T-helper 2 cell treated with Interferon-gamma antibody and Interleukin-4, amounts not matched to agents 5 μg/mL and 100 μg/mL, for 36 hours (primary cell): ENCODE data around the gene LCN15.
"Not testable (repeated sequence)": the region's sequence is repeated elsewhere in the genome, so short reads cannot be mapped to it uniquely, and the experiment has no call there.

ENCODE experiments used
- DNase-seq: peaks from one replicate; pipeline ENCODE4 v3.0.0; 2021; ENCODE audit warnings: low spot score
- H3K27ac Mint-ChIP-seq: one replicate; pipeline ENCODE4 v1.8.0; 2021; ENCODE audit warnings: mild to moderate bottlenecking, mixed read lengths
- H3K27me3 Mint-ChIP-seq: one replicate; pipeline ENCODE4 v1.8.0; 2021; ENCODE audit warnings: low read depth, mixed read lengths
- H3K36me3 Mint-ChIP-seq: one replicate; pipeline ENCODE4 v1.8.0; 2021; ENCODE audit warnings: low read depth, mixed read lengths
- H3K4me1 Mint-ChIP-seq: one replicate; pipeline ENCODE4 v1.8.0; 2021; ENCODE audit warnings: low read depth, mixed read lengths
- H3K4me3 Mint-ChIP-seq: one replicate; pipeline ENCODE4 v1.8.0; 2022; ENCODE audit warnings: mild to moderate bottlenecking, moderate library complexity, mixed read lengths
- H3K9me3 Mint-ChIP-seq: one replicate; pipeline ENCODE4 v1.8.0; 2021; ENCODE audit warnings: mixed read lengths

Gene LCN15

DNA sequence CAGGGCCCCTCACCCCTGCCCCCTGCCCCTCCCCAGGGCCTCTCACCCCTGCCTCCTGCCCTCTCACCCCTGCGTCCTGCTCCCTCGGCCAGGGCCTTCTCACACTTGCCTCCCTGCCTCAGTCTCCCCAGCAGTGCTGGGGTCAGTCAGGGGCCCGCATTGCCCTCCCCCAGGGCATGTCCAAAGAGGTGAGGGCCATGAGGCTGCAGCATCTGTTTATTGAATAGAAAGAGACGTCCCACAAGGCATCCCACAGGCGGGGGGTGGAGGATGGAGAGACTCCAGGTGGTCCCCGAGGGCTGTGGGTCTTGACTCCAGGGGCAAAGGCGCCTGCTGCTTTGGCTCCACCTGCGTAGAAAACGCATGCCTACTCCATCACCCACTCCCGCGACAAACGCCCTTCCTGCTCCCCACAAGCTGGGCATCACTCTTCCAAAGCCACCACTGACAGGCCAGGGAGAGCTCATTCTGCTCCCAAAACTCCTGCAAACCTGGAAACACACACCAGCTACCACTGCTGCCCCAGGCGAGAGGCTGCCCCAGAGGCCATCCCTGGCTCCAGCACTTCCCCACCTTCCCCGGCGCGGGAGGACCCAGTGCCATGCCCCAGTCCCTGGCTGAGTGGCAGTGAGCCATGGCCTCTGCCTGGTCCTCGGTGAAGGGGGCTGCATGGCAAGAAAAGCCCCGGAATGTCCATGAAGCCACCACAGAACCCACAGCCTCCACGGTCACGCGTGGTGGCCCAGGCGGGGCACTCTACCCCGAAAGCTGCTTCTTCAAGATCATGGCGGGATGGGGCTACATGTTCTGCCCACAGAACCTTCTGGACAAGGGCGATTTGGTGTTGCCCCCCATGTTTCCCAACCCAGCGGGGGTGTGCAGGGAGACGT, 4.6 kb downstream of the LCN15 start:
- no peaks in the 10 kb centered on the region for H3K27me3 Mint-ChIP-seq
- no peaks in the 10 kb centered on the region for H3K4me1 Mint-ChIP-seq
- DNase-seq, result no peak
- no peak overlapping the region for H3K27ac Mint-ChIP-seq
- H3K4me3 Mint-ChIP-seq, result no peak overlapping the region
- H3K9me3 Mint-ChIP-seq, result peaks cover 15% of the 10 kb centered on the region
- H3K36me3 Mint-ChIP-seq, result no peaks in the 10 kb centered on the region

DNA sequence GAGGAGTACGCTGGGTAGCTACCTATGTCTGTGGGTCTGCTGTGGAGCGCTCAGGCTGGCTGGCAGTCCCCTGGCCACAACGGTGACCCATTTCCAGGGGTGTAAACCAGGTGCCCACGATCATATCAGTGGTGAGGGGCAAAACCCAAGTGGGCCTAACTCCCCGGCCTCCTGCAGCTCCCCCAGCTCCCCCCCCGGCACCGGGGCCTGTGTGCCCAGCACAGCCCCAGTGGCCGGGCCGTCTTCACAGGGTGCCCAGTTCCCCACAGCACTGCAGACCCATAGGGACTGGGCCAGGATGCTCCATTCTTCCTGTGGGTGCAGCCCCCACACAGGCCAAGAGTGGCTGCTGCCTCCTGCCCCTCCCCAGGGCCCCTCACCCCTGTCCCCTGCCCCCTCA, 5.3 kb downstream of the LCN15 start:
- H3K9me3 Mint-ChIP-seq, result peaks cover 15% of the 10 kb centered on the region
- no peak overlapping the region for H3K4me3 Mint-ChIP-seq
- DNase-seq, result no peak
- no peaks in the 10 kb centered on the region for H3K4me1 Mint-ChIP-seq
- H3K27me3 Mint-ChIP-seq, result no peaks in the 10 kb centered on the region
- H3K36me3 Mint-ChIP-seq, result no peaks in the 10 kb centered on the region
- H3K27ac Mint-ChIP-seq, result no peak overlapping the region

DNA sequence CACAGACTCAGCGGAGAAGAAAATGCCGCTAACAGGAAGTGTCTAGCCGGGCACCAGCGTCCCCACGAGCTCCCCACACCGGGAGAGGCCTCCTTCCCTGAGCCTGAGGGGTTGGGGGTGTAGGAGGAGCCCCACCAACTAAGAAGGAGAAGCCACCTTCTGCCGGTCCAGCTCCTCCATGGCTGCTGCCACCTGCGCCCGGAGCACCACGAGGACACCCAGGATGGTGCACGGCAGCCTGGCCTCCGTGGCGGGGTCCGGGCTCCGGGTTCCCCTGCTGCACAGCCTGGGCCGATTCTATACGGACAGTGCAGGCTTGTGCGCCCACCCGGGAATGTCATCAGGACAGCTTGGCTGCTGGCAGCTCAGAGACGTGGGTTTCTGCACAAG, 6.6 kb downstream of the LCN15 start:
- no peaks in the 10 kb centered on the region for H3K36me3 Mint-ChIP-seq
- no peak overlapping the region for H3K4me3 Mint-ChIP-seq
- no peak for DNase-seq
- no peak overlapping the region for H3K27ac Mint-ChIP-seq
- H3K4me1 Mint-ChIP-seq, result no peaks in the 10 kb centered on the region
- no peaks in the 10 kb centered on the region for H3K27me3 Mint-ChIP-seq
- peaks cover 17% of the 10 kb centered on the region for H3K9me3 Mint-ChIP-seq

DNA sequence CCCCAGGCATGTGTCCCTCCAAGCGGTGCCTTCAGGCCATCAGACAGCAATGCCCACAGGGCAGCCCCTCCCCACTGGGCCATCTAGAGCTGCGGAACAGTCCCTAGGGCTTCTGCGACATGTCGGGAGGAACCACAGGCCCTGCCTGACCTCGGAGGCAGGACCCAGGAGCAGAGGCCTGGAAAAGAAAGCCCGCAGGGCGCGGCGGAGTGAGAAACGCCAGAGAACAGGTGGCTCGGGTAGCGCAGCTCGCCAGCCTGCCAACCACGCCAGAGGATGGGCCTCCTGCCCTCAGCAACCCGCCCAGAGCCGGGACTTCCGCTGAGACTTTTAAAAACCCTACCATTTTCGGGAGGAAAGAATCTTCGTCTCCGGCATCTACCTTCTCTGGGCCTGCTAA, 7.0 kb downstream of the LCN15 start:
- H3K4me1 Mint-ChIP-seq, result no peaks in the 10 kb centered on the region
- no peaks in the 10 kb centered on the region for H3K27me3 Mint-ChIP-seq
- DNase-seq, result no peak
- H3K27ac Mint-ChIP-seq, result no peak overlapping the region
- H3K4me3 Mint-ChIP-seq, result no peak overlapping the region
- H3K9me3 Mint-ChIP-seq, result peaks cover 21% of the 10 kb centered on the region
- H3K36me3 Mint-ChIP-seq, result peaks cover 2% of the 10 kb centered on the region

DNA sequence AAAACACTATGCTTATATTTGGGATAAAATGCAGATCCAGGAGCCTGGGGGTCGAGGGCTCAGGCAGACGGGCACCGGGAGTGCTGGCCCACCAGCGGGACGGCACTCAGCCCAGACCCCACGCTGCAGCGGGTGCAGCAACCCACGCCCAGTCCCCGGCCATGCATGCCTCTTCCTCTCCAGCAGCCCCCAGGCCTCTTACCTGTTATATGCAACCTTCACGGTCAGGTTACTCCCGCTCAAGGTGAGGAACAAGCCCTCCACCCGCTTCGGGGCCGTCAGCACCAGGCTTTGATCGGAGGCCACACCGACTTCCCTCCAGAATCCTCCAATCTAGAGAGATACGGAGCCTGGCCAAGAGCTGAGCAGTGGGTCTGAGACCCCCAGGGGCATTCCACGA, 7.5 kb downstream of the LCN15 start:
- Mint-ChIP-seq H3K4me3 (no peak overlapping the region), H3K27ac (no peak overlapping the region), H3K9me3 (peaks cover 26% of the 10 kb centered on the region), H3K36me3 (peaks cover 2% of the 10 kb centered on the region), H3K27me3 (no peaks in the 10 kb centered on the region), H3K4me1 (no peaks in the 10 kb centered on the region)
- no peak for DNase-seq

DNA sequence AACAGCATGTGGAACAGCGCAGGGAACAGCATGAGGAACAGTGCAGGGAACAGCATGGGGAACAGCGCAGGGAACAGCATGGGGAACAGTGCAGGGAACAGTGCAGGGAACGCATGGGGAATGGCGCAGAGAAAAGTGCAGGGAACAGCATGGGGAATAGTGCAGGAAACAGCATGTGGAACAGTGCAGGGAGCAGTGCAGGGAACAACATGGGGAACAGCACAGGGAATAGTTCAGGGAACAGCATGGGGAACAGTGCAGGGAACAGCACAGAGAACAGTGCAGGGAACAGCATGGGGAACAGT, 8.2 kb downstream of the LCN15 start:
- no peak overlapping the region for H3K4me3 Mint-ChIP-seq

DNA sequence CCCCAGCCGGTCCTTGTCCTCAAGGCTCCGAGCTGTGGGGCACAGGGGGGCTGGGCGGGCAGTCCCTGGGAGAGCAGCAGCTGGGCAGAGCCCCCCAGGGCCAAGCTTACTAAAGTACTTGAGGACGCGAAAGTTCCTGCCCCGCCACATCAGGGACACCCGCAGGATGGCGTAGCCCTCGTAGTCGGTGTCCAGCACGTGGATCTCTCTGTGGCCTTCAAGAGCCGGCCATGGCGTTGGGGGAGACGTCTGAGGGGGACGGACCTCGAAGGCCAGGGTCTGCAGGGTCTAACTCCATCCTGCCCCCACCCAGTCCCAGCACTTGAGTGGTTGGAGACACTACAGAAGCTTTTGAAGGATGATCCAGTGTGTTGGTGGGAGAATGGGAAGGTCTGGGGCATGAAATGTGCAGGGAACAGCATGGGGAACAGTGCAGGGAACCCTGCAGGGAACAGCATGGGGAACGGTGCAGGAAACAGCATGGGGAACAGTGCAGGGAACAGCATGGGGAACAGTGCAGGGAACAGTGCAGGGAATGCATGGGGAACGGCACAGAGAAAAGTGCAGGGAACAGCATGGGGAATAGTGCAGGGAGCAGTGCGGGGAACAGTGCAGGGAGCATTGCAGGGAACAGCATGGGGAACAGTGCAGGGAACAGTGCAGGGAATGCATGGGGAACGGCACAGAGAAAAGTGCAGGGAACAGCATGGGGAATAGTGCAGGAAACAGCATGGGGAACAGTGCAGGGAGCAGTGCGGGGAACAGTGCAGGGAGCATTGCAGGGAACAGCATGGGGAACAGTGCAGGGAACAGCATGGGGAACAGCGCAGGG, 8.8 kb downstream of the LCN15 start:
- H3K27me3 Mint-ChIP-seq, H3K36me3 Mint-ChIP-seq, H3K27ac Mint-ChIP-seq, H3K4me3 Mint-ChIP-seq, H3K4me1 Mint-ChIP-seq, DNase-seq: not testable (repeated sequence)
- H3K9me3 Mint-ChIP-seq, result peaks cover 30% of the 10 kb centered on the region

More for the DNA sequence above, 8.2 kb downstream of the LCN15 start:
- DNase-seq, result no peak
- H3K9me3 Mint-ChIP-seq, result peaks cover 30% of the 10 kb centered on the region
- peaks cover 2% of the 10 kb centered on the region for H3K36me3 Mint-ChIP-seq
- H3K27ac Mint-ChIP-seq, result no peak overlapping the region
- no peaks in the 10 kb centered on the region for H3K4me1 Mint-ChIP-seq
- H3K27me3 Mint-ChIP-seq, result no peaks in the 10 kb centered on the region

DNA sequence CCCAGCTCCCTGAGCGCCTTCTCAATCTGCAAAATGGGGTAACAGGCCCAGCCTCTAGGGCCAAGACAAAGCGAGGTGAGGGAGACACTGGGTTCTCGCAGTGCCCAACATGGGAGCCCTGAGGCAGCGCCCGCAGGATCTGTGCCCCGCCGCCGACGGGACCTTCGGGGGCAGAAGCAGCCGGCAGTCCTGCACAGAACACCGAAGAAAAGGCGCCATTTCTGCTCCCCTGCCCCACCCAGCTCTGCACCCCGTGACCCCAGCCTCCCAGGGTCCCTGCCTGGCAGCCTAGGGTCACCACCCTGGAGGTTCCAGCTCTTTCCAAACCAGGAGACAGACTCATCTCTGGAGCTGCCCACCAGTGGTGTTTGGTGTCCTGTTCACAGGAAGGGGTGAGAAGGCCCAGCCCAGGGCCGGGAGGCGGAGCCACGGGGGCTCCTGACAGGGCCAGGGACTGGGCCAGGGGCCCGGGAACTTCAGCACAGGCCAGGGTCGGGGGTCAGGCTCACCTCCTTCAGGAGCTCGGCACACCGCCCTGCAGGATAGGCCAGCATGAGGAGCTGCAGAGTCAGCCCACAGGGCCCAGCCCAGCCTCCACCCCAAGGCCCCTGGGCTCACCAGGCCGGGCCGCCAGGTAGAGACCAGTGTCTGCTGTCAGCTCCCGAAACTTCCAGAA, 9.6 kb downstream of the LCN15 start:
- Mint-ChIP-seq H3K9me3 (peaks cover 30% of the 10 kb centered on the region), H3K4me1 (peaks cover 6% of the 10 kb centered on the region), H3K4me3 (no peak overlapping the region), H3K27me3 (peaks cover 1% of the 10 kb centered on the region), H3K27ac (no peak overlapping the region), H3K36me3 (peaks cover 2% of the 10 kb centered on the region)
- DNase-seq, result no peak

DNA sequence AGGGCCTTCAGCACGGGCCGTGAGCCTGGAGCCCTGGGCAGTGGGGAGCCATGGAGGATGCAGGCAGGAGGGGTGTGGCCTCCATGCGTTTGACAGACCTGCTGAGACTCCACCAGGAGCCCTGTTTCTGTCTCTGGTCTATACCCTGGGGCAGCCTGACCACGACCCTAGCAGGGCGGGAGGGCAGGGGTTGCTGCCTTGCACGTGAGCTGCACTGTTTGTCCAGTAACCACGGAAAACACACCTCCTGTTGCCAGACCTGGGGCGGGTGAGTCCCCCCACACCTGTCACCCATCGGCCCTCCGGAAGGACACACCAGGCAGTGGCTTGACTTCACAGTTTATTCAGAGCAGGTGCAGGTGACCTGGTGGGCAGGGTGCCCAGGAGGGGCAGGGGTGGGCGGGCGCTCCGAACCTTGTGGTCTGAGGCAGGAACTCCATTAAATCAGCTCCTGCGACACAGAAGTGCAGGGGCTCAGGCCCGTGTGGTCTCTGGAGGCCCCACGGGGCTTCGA, 10.2 kb downstream of the LCN15 start:
- peaks cover 1% of the 10 kb centered on the region for H3K27me3 Mint-ChIP-seq
- peaks cover 30% of the 10 kb centered on the region for H3K9me3 Mint-ChIP-seq
- peaks cover 6% of the 10 kb centered on the region for H3K4me1 Mint-ChIP-seq
- H3K27ac Mint-ChIP-seq, result no peak overlapping the region
- DNase-seq, result no peak
- no peak overlapping the region for H3K4me3 Mint-ChIP-seq
- peaks cover 2% of the 10 kb centered on the region for H3K36me3 Mint-ChIP-seq

DNA sequence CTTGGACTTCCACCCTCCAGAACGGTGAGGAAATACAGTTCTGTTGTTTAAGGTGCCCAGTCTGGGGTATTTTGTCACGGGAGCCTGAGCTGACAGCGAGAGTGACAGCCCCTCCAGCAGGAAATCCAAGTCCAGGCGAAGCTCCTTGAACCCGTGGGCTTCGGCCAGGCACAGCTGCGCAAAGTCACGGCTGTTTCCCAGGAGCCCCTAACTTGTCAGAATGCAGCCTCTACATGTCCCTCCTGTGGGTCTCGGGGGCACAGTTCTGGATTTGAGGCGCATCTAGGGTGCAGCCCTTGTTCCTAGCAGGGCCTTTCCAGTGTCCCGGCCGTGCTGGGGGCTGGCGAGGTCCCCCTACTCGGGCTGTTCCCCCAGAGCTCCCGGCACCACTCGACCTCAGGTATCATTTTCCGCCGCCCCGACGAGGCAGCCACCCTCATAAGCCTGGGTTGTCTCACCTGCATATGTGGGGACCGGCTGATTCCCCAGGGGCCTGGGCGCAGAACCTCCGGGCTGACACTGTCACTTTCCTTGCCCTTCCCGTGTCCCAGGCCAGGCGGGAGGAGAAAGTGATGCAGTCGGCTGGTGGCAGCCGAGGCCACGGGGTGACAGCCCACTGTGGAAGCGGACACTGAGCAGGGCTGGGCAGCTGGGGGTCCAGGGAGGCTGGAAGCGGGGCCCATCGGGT, 10.8 kb downstream of the LCN15 start:
- peaks cover 6% of the 10 kb centered on the region for H3K4me1 Mint-ChIP-seq
- no peak for DNase-seq
- peaks cover 1% of the 10 kb centered on the region for H3K27me3 Mint-ChIP-seq
- H3K4me3 Mint-ChIP-seq, result no peak overlapping the region
- no peak overlapping the region for H3K27ac Mint-ChIP-seq
- peaks cover 30% of the 10 kb centered on the region for H3K9me3 Mint-ChIP-seq
- peaks cover 2% of the 10 kb centered on the region for H3K36me3 Mint-ChIP-seq

DNA sequence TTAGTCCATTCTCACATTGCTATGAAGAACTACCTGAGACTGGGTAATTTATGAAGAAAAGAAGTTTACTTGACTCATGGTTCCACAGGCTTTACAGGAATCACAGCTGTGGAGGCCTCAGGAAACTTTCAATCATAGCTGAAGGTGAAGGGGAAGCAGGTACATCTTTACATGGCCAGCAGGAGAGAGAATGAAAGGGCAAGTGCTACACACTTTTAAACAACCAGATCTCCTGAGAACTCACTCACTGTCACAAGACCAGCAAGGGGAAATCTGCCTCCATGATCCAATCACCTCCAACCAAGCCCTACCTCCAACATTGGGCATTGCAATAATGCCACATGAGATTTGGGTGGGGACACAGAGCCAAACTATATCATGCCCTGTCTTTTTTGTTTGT, 12.5 kb downstream of the LCN15 start:
- Mint-ChIP-seq H3K9me3 (peaks cover 30% of the 10 kb centered on the region), H3K4me3 (no peak overlapping the region), H3K27me3 (peaks cover 1% of the 10 kb centered on the region), H3K4me1 (peaks cover 6% of the 10 kb centered on the region), H3K27ac (no peak overlapping the region), H3K36me3 (peaks cover 2% of the 10 kb centered on the region)
- DNase-seq, result no peak

DNA sequence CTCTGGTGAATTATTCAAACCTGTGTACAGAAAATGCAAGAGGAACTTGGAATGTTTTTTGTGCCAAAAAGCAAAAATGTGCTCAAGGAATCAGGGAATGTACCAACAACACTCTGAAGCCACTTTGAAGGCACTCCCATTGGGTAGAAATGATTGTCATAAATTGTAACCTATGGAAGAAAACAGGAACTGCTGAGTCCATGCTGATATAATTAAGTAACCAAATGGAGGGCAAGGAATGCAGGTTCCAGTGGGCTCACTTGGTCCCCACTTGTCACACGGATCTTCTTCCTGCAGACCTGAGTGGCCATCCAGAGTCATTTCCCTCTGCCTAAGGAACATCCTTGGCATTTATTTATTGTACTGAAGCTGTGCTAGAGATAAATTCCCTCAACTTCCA, 13.1 kb downstream of the LCN15 start:
- Mint-ChIP-seq H3K27ac (no peak overlapping the region), H3K27me3 (peaks cover 1% of the 10 kb centered on the region), H3K4me1 (peaks cover 6% of the 10 kb centered on the region), H3K4me3 (no peak overlapping the region), H3K36me3 (peaks cover 2% of the 10 kb centered on the region), H3K9me3 (peaks cover 25% of the 10 kb centered on the region)
- DNase-seq, result no peak

DNA sequence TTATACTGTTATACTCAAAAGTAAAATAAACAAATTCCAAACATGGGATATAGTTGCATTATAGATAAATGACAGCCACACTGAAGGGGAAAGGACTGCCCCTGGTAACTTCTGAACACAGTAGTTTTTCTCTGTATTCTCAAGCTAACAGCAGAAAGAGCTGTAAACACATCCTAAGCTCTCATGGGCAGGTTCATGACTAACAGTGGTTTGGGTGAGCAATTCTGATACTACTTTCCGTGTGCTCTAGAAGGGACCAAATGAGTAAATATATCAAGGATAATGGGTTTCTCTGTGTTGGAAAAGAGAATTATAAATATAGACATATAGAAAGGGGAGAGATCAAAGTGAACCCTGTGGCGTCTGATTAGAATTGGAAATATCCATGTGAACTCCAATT, 13.8 kb downstream of the LCN15 start:
- DNase-seq, result peak; percentile 29
- H3K4me3 Mint-ChIP-seq, result no peak overlapping the region
- peaks cover 18% of the 10 kb centered on the region for H3K9me3 Mint-ChIP-seq
- H3K27ac Mint-ChIP-seq, result no peak overlapping the region
- peaks cover 2% of the 10 kb centered on the region for H3K36me3 Mint-ChIP-seq
- H3K27me3 Mint-ChIP-seq, result peaks cover 1% of the 10 kb centered on the region
- H3K4me1 Mint-ChIP-seq, result peaks cover 6% of the 10 kb centered on the region
